Breast epithelium (tissue), 3 donors: Measurements from ENCODE around the gene CFD.

Source experiments
- CTCF ChIP-seq, 3 donors: fragments of 450-650 bp; IDR thresholded peaks; one replicate each; pipeline ENCODE4 v1.5.1; 2016 to 2017; ENCODE audit warnings: antibody characterized with exemption in 3 of 3, mild to moderate bottlenecking in 3 of 3, moderate library complexity in 3 of 3
- POLR2A ChIP-seq: fragments of 450-650 bp; IDR thresholded peaks from one replicate; pipeline ENCODE4 v1.6.1; 2016; ENCODE audit warnings: antibody characterized with exemption, mild to moderate bottlenecking, moderate library complexity
- POLR2AphosphoS5 ChIP-seq, 3 donors: sonication (generic); formaldehyde crosslinking; IDR thresholded peaks; one replicate each; pipeline ENCODE4 v1.6.1; 2017; ENCODE audit warnings: antibody characterized with exemption in 3 of 3

- TF ChIP-seq POLR2A (no peak), CTCF (IDR thresholded peaks at IDR 0.05) (no peak), POLR2AphosphoS5 (IDR thresholded peaks at IDR 0.05) (no peak)
Measured at GRCh38 chr19:911197-912033, 52.0 kb downstream of the CFD start.
